Peyer's patch (tissue), 4 donors: ENCODE measurements around the gene SGMS1. TPM values are rescaled to one million over a fixed set of nuclear protein-coding genes. Genes with fewer than 3 reads are reported as not detected.

Source experiments
- DNase-seq, 3 donors: peaks; one replicate each; pipeline ENCODE4 v3.0.0-alpha.2; 2017 to 2019
- H3K27ac ChIP-seq, 4 donors: fragments of 200-600 bp; sonication (generic); one replicate each; pipeline ENCODE4 v1.5.1; 2016 to 2019
- H3K27me3 ChIP-seq, 2 donors: fragments of 200-600 bp; sonication (generic); one replicate each; pipeline ENCODE4 v1.5.1; 2019
- H3K36me3 ChIP-seq, 3 donors: fragments of 200-600 bp; sonication (generic); one replicate each; pipeline ENCODE4 v1.5.1; 2016 to 2019
- H3K4me1 ChIP-seq, 4 donors: fragments of 200-600 bp; sonication (generic); one replicate each; pipeline ENCODE4 v1.5.1; 2016 to 2019
- H3K4me3 ChIP-seq, 4 donors: fragments of 200-600 bp; sonication (generic); 1 replicate in 3 of 4; 2 replicates in 1 of 4; pipeline ENCODE4 v1.5.1; 2016 to 2019; ENCODE audit warnings: mild to moderate bottlenecking in 1 of 4
- H3K9me3 ChIP-seq, 4 donors: fragments of 200-600 bp; sonication (generic); one replicate each; pipeline ENCODE4 v1.5.1; 2016 to 2019; ENCODE audit warnings: mild to moderate bottlenecking in 1 of 4
- CTCF ChIP-seq, 6 experiments: fragments of 450-650 bp in 4 of 6; fragments of 200-600 bp in 2 of 6; sonication (generic) in 1 of 6; IDR thresholded peaks; one replicate each; pipeline ENCODE4 v1.5.1; 2017 to 2019; ENCODE audit warnings: antibody characterized with exemption in 6 of 6, mild to moderate bottlenecking in 3 of 6, moderate library complexity in 1 of 6
- POLR2A ChIP-seq, 2 donors: fragments of 450-650 bp; IDR thresholded peaks; one replicate each; pipeline ENCODE4 v1.5.1; 2017; ENCODE audit warnings: antibody characterized with exemption in 2 of 2, mild to moderate bottlenecking in 2 of 2, moderate library complexity in 2 of 2
- total RNA-seq, 4 donors: library from RNA; depleted of rRNA; stranded (reverse); fragments of >200 nt; gene quantifications; one replicate each; pipeline ENCODE4 v1.1.0, GENCODE V29; 2016

SGMS1 gene
- total RNA-seq, 4 donors from 2014 or later: 73.4 to 117 (median 88.4) TPM

GRCh38 chr10:50351483-50352146 lies 272.1 kb downstream of the SGMS1 start:
- no peaks in the 10 kb centered on the region for H3K36me3 ChIP-seq
- no peaks in the 10 kb centered on the region for H3K9me3 ChIP-seq
- TF ChIP-seq POLR2A (IDR thresholded peaks at IDR 0.05) (no peak), CTCF (IDR thresholded peaks at IDR 0.05) (no peak)
- H3K4me1 ChIP-seq: no peaks in the 10 kb centered on the region
- no peak overlapping the region for H3K4me3 ChIP-seq
- H3K27me3 ChIP-seq: no peaks in the 10 kb centered on the region
- H3K27ac ChIP-seq: no peak overlapping the region
- no peak for DNase-seq

GRCh38 chr10:50350366-50350765 lies 273.4 kb downstream of the SGMS1 start:
- H3K9me3 ChIP-seq: no peaks in the 10 kb centered on the region
- H3K4me1 ChIP-seq: no peaks in the 10 kb centered on the region
- TF ChIP-seq CTCF (IDR thresholded peaks at IDR 0.05) (no peak), POLR2A (IDR thresholded peaks at IDR 0.05) (no peak)
- no peak overlapping the region for H3K27ac ChIP-seq
- H3K36me3 ChIP-seq: no peaks in the 10 kb centered on the region
- no peaks in the 10 kb centered on the region for H3K27me3 ChIP-seq
- no peak overlapping the region for H3K4me3 ChIP-seq
- DNase-seq: no peak

GRCh38 chr10:50349554-50349953 lies 274.2 kb downstream of the SGMS1 start:
- Histone ChIP-seq H3K27ac (no peak overlapping the region), H3K4me1 (no peaks in the 10 kb centered on the region), H3K36me3 (no peaks in the 10 kb centered on the region), H3K4me3 (no peak overlapping the region), H3K27me3 (no peaks in the 10 kb centered on the region), H3K9me3 (no peaks in the 10 kb centered on the region)
- no peak for TF ChIP-seq POLR2A (IDR thresholded peaks at IDR 0.05)
- TF ChIP-seq CTCF (IDR thresholded peaks at IDR 0.05): no peak
- no peak for DNase-seq

- DNase-seq: no peak
- TF ChIP-seq POLR2A (IDR thresholded peaks at IDR 0.05): no peak
- no peak for TF ChIP-seq CTCF (IDR thresholded peaks at IDR 0.05)
- peaks cover 0 to 17% (median 0%) of the 10 kb centered on the region in 3 donors for H3K36me3 ChIP-seq
- H3K27me3 ChIP-seq: no peaks in the 10 kb centered on the region
- H3K4me3 ChIP-seq: no peak overlapping the region
- H3K9me3 ChIP-seq: no peaks in the 10 kb centered on the region
- H3K27ac ChIP-seq: no peak overlapping the region
- H3K4me1 ChIP-seq: no peaks in the 10 kb centered on the region
Observed at GRCh38 chr10:50347394-50347802, 276.4 kb downstream of the SGMS1 start.

- no peaks in the 10 kb centered on the region for H3K9me3 ChIP-seq
- peaks cover 0 to 20% (median 0%) of the 10 kb centered on the region in 3 donors for H3K36me3 ChIP-seq
- no peaks in the 10 kb centered on the region for H3K27me3 ChIP-seq
- TF ChIP-seq CTCF (IDR thresholded peaks at IDR 0.05) (no peak), POLR2A (IDR thresholded peaks at IDR 0.05) (no peak)
- no peak for DNase-seq
- H3K27ac ChIP-seq: no peak overlapping the region
- no peaks in the 10 kb centered on the region for H3K4me1 ChIP-seq
- no peak overlapping the region for H3K4me3 ChIP-seq
Observed at GRCh38 chr10:50346942-50347341, 276.8 kb downstream of the SGMS1 start.
